ENCODE measurements around the gene TTC28.

The TTC28 gene

GRCh38 chr22:28002863-28003565, 676.6 kb downstream of the TTC28 start (continued):
- no peak for TF ChIP-seq ZNF138 (tag by site-specific recombination; IDR thresholded peaks at IDR 0.05; ENCODE audit: borderline replicate concordance)
- TF ChIP-seq, protein P1, sequence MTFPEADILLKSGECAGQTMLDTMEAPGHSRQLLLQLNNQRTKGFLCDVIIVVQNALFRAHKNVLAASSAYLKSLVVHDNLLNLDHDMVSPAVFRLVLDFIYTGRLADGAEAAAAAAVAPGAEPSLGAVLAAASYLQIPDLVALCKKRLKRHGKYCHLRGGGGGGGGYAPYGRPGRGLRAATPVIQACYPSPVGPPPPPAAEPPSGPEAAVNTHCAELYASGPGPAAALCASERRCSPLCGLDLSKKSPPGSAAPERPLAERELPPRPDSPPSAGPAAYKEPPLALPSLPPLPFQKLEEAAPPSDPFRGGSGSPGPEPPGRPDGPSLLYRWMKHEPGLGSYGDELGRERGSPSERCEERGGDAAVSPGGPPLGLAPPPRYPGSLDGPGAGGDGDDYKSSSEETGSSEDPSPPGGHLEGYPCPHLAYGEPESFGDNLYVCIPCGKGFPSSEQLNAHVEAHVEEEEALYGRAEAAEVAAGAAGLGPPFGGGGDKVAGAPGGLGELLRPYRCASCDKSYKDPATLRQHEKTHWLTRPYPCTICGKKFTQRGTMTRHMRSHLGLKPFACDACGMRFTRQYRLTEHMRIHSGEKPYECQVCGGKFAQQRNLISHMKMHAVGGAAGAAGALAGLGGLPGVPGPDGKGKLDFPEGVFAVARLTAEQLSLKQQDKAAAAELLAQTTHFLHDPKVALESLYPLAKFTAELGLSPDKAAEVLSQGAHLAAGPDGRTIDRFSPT (tag by site-specific recombination; IDR thresholded peaks at IDR 0.05) = no peak
- no peak for TF ChIP-seq ZNF677 (tag by site-specific recombination; IDR thresholded peaks at IDR 0.05)
- no peak for TF ChIP-seq ZNF513 (tag by site-specific recombination; IDR thresholded peaks at IDR 0.05)
- no peak for TF ChIP-seq ZFP37 (tag by site-specific recombination; IDR thresholded peaks at IDR 0.05)
- TF ChIP-seq ZNF624 (tag by site-specific recombination; IDR thresholded peaks at IDR 0.05) = no peak
- TF ChIP-seq ZNF626 (tag by site-specific recombination; IDR thresholded peaks at IDR 0.05) = no peak
- TF ChIP-seq SP2 (tag by site-specific recombination; IDR thresholded peaks at IDR 0.05) = no peak
- no peak for TF ChIP-seq ZNF274 (IDR thresholded peaks at IDR 0.05; ENCODE audit: low read length)
- TF ChIP-seq ZNF274 (tag by site-specific recombination; IDR thresholded peaks at IDR 0.05; ENCODE audit: borderline replicate concordance) = no peak

DNA sequence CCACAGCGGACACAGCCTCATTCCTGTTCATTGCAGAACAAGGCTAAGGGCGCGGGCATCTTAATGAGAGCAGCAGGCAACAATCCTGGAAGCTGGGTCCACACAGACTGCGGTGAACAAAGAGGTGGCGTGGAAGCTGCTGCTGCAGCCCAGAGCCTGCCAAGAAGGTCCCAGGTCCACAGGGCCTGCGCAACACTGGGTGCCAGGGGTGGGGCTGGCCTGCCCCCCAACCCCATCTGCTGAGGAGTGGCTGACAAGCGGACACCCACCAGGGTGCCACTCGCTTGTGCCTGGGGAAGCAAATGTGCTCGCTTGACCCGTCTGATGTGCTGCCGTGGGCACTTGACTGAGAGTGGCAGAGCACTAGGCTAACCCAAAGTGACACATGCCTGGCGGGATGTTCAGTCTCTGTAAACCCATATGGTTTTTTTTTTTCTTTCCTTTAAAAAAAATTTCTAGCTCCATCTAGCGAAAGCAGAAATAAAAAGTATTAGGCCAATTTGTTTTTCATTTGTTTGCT, 677.4 kb downstream of the TTC28 start:
- Histone ChIP-seq H3K4me1 (ENCODE audit: control insufficient read depth, insufficient read depth, low read length) (no peaks in the 10 kb centered on the region), H3K9me3 (ENCODE audit: control insufficient read depth, insufficient read depth, low read depth, low read length) (no peaks in the 10 kb centered on the region), H3K36me3 (ENCODE audit: control insufficient read depth in 2 of 2, insufficient read depth in 1 of 2, low read length in 2 of 2) (peaks cover 0 to 27% of the 10 kb centered on the region in 2 experiments; a peak in 1 of 3 replicates), H3K4me3 (ENCODE audit: low read depth, low read length) (no peak overlapping the region), H3K27ac (ENCODE audit: extremely low read depth, low read depth, low read length) (no peak overlapping the region)
- TF ChIP-seq ZNF549 (tag by site-specific recombination; IDR thresholded peaks at IDR 0.05) (no peak), ZNF521 (tag by site-specific recombination; IDR thresholded peaks at IDR 0.05) (no peak), ZNF548 (tag by site-specific recombination; IDR thresholded peaks at IDR 0.05) (no peak), EGR2 (tag by site-specific recombination; IDR thresholded peaks at IDR 0.05; ENCODE audit: low read depth) (no peak)
- TF ChIP-seq, protein P2, sequence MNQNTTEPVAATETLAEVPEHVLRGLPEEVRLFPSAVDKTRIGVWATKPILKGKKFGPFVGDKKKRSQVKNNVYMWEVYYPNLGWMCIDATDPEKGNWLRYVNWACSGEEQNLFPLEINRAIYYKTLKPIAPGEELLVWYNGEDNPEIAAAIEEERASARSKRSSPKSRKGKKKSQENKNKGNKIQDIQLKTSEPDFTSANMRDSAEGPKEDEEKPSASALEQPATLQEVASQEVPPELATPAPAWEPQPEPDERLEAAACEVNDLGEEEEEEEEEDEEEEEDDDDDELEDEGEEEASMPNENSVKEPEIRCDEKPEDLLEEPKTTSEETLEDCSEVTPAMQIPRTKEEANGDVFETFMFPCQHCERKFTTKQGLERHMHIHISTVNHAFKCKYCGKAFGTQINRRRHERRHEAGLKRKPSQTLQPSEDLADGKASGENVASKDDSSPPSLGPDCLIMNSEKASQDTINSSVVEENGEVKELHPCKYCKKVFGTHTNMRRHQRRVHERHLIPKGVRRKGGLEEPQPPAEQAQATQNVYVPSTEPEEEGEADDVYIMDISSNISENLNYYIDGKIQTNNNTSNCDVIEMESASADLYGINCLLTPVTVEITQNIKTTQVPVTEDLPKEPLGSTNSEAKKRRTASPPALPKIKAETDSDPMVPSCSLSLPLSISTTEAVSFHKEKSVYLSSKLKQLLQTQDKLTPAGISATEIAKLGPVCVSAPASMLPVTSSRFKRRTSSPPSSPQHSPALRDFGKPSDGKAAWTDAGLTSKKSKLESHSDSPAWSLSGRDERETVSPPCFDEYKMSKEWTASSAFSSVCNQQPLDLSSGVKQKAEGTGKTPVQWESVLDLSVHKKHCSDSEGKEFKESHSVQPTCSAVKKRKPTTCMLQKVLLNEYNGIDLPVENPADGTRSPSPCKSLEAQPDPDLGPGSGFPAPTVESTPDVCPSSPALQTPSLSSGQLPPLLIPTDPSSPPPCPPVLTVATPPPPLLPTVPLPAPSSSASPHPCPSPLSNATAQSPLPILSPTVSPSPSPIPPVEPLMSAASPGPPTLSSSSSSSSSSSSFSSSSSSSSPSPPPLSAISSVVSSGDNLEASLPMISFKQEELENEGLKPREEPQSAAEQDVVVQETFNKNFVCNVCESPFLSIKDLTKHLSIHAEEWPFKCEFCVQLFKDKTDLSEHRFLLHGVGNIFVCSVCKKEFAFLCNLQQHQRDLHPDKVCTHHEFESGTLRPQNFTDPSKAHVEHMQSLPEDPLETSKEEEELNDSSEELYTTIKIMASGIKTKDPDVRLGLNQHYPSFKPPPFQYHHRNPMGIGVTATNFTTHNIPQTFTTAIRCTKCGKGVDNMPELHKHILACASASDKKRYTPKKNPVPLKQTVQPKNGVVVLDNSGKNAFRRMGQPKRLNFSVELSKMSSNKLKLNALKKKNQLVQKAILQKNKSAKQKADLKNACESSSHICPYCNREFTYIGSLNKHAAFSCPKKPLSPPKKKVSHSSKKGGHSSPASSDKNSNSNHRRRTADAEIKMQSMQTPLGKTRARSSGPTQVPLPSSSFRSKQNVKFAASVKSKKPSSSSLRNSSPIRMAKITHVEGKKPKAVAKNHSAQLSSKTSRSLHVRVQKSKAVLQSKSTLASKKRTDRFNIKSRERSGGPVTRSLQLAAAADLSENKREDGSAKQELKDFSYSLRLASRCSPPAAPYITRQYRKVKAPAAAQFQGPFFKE (tag by site-specific recombination; IDR thresholded peaks at IDR 0.05; ENCODE audit: borderline replicate concordance) = no peak
- TF ChIP-seq, protein P3, sequence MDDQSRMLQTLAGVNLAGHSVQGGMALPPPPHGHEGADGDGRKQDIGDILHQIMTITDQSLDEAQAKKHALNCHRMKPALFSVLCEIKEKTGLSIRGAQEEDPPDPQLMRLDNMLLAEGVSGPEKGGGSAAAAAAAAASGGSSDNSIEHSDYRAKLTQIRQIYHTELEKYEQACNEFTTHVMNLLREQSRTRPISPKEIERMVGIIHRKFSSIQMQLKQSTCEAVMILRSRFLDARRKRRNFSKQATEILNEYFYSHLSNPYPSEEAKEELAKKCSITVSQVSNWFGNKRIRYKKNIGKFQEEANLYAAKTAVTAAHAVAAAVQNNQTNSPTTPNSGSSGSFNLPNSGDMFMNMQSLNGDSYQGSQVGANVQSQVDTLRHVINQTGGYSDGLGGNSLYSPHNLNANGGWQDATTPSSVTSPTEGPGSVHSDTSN (CRISPR knock-in tag; IDR thresholded peaks at IDR 0.05) = no peak
- ChIA-PET POLR2A (no interaction called here), CTCF (interaction anchor here (0.6 to 1.8 kb wide), 6 partner anchors 12 to 127 kb away, joined by 3 to 12 read pairs (median 4); no protein-coding TSS in a partner anchor)

All from HEK293 (cell line).